WERI-Rb-1 (cell line): ENCODE measurements around the gene ERCC1.
A peak's percentile ranks its signal among the peaks of the same experiment; 100 is the strongest.

Source experiments
- DNase-seq: peaks from one replicate; pipeline ENCODE4 v3.0.0-alpha.2; 2020
- H3K27ac ChIP-seq: fragments of 250-450 bp; sonication (Bioruptor Pico); 2 replicates; pipeline ENCODE4 v1.5.1; 2020; ENCODE audit warnings: mild to moderate bottlenecking, moderate library complexity
- H3K27me3 ChIP-seq: fragments of 250-450 bp; sonication (Bioruptor Pico); 2 replicates; pipeline ENCODE4 v1.5.1; 2021; ENCODE audit warnings: mild to moderate bottlenecking, low read depth, moderate library complexity; ENCODE audit not compliant: insufficient read depth, severe bottlenecking
- H3K36me3 ChIP-seq: fragments of 250-450 bp; sonication (Bioruptor Pico); 2 replicates; pipeline ENCODE4 v1.5.1; 2020; ENCODE audit warnings: mild to moderate bottlenecking, moderate library complexity
- H3K4me3 ChIP-seq: 2 replicates; pipeline ENCODE4 v1.5.1; 2011; ENCODE audit warnings: low read depth, mild to moderate bottlenecking, control low read depth, low read length
- H3K9me3 ChIP-seq: fragments of 250-450 bp; sonication (Bioruptor Pico); 2 replicates; pipeline ENCODE4 v1.5.1; 2021; ENCODE audit warnings: mild to moderate bottlenecking, moderate library complexity; ENCODE audit not compliant: severe bottlenecking
- TF ChIP-seq, protein P1 (sequence below): IDR thresholded peaks from 2 replicates; pipeline ENCODE4 v1.5.1; 2011; ENCODE audit warnings: low read depth, mild to moderate bottlenecking, control low read depth, inconsistent platforms, low read length

ERCC1 gene

DNA sequence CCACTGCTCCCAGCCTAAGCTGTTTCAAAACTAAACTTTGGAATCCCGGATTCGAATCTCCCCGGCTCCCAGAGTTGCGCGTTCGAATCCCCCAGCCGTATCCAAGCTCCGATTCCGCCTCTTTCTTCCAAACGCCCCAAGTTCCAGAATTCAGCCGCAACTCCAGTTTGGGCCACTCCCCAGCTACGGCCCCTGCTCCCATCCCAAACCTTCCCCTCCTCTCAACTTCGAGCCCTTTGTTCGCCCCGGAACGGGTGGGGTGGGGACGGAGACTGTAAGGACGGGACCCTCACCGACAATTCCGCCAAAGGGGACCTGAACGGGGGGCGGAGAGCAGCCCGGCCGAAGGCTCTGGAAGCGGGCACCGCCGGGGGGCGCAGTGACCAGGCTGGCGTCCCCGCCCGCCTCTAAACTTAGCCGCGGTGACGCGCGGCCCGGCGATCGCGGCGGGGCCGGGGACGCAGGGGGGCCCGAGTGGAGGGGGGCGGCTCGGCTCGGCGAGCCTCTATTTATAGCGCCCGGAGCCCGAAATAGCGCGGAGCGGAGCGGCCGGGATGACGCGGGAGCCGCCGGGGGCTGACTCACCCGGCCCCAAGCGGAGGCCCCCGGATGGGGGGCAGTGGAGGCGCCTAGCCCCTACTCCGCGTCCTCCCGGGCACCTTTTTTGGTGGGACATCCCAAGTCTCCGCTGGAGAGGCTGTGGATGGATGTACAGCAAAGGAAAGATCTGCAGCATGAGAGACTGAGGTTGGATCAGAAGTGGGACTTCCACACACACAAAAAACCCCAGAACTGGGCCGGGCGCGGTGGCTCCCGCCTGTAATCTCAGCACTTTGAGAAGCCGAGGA lies 4.9 kb upstream of the ERCC1 start:
- DNase-seq: peak; percentile 38

DNA sequence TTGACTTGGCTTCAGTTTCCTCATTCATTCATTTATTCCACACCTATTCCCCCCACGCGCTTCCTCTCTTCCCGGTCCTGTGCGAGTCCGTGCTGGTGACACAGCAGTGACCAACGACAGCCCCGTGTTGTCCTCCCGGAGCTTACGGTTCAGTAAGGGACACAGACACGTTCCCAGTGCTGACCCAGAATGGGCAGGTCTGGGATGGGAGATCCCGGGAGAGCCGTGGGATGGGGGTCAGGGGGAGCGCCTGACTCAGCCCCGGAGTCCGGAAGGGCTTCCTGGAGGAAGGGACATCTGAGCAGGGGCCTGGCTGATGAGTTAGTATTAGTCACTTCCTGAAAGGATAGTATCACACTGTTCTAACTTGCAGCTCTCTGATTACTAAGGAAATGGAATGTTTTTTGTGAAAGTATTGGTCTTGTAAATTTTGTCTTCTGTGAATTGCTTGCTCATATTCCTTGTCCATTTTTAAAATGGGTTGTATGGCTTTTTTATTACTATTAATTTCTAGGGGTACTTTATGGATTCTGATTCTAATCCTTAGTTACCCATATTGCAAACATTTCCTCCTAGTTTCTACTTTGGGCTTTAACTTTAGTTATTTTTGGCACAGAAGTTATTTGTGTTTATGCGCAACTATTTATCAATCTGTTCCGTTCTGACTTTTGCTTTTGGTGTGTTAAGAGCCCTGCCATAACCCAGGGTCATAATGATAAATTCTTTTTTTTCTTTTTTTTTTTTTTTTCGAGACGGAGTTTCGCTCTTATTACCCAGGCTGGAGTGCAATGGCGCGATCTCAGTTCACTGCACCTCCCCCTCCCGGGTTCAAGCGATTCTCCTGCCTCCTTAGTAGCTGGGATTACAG lies 708 bp upstream of the ERCC1 start:
- TF ChIP-seq, protein P1, sequence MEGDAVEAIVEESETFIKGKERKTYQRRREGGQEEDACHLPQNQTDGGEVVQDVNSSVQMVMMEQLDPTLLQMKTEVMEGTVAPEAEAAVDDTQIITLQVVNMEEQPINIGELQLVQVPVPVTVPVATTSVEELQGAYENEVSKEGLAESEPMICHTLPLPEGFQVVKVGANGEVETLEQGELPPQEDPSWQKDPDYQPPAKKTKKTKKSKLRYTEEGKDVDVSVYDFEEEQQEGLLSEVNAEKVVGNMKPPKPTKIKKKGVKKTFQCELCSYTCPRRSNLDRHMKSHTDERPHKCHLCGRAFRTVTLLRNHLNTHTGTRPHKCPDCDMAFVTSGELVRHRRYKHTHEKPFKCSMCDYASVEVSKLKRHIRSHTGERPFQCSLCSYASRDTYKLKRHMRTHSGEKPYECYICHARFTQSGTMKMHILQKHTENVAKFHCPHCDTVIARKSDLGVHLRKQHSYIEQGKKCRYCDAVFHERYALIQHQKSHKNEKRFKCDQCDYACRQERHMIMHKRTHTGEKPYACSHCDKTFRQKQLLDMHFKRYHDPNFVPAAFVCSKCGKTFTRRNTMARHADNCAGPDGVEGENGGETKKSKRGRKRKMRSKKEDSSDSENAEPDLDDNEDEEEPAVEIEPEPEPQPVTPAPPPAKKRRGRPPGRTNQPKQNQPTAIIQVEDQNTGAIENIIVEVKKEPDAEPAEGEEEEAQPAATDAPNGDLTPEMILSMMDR: no peak
- Histone ChIP-seq H3K36me3 (peaks cover 9% of the 10 kb centered on the region), H3K4me3 (peak overlapping the region; percentile 69), H3K9me3 (no peaks in the 10 kb centered on the region), H3K27me3 (no peaks in the 10 kb centered on the region), H3K27ac (peak overlapping the region; percentile 76)
- DNase-seq: peak; percentile 40

More for the DNA sequence above, 4.9 kb upstream of the ERCC1 start:
- Histone ChIP-seq H3K4me3 (peak overlapping the region; percentile 79), H3K27ac (no peak overlapping the region), H3K9me3 (no peaks in the 10 kb centered on the region), H3K27me3 (no peaks in the 10 kb centered on the region), H3K36me3 (no peaks in the 10 kb centered on the region)
- TF ChIP-seq, protein P1: peak; percentile 50

DNA sequence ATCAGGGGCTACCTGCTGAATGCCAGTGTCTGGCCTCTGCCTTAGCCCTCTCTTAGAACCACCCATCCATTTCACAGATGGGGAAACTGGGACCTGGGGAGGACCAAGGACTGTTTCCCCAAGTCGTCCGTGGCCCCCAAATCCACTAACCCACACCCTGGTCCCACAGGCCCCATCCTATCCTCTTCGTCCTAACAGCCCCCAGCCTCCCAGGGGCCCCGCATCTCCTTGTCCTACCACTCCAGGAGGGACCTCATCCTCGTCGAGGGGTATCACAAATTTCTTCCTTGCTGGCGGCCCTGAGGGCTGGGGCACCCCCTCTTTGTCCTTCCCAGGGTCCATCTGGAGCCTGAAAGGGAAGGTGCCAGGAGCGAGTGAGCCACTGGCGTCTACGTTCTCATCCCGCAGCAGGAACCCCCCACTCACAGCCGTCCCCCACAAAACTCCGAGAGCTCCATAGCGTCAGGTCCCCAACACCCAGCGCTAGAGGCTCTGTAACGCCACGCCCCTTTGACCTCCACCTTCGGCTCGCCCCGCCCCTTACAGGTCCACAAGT lies 606 bp downstream of the ERCC1 start:
- TF ChIP-seq, protein P1: no peak
- H3K36me3 ChIP-seq: peaks cover 19% of the 10 kb centered on the region
- H3K4me3 ChIP-seq: peak overlapping the region; percentile 69
- peak overlapping the region; percentile 76 for H3K27ac ChIP-seq
- no peaks in the 10 kb centered on the region for H3K27me3 ChIP-seq
- no peak for DNase-seq
- H3K9me3 ChIP-seq: no peaks in the 10 kb centered on the region

DNA sequence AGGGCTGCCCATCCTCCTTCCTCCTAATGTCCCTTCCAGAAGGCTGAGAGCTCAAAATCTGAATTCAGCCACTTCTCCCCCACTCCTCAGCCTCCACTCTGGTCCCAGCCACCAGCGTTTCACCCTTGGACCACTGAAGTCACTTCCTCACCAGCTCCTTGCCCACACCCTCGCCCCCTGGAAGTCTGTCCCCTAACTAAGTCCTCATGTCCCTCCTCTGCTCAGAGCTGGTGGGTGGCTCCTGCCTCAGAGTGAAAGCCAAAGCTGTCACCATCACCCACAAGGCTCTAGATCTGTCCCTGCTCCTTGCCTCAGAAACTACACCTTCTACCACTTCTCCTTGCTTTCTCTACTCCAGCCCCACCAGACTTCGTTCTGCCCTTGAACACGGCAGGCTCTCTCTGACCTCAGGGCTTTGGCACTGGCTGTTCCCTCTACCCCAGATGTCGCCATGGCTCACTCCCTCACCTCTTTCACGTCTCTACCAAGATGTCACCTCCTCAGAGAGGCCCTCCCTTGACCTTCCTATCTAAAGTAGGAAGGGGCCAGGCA lies 1.7 kb downstream of the ERCC1 start:
- H3K4me3 ChIP-seq: no peak overlapping the region
- TF ChIP-seq, protein P1: no peak

DNA sequence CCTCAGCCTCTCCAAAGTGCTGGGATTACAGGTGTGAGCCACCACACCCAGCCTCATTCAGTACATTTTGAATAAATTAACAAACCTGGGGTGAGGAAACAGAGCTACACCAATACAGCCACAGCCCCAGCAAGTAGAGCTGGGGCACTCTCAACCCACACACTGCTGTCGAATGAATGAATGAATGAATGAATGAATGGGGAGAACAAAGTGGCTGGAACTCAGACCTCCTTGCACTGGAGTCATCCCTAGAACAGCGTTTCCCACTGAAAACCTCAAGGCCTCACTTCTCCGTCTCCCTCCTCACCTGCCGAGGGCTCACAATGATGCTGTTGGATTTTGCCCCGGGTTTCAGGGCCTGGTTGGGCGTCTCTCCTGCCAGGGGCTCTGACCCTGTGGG lies 2.8 kb downstream of the ERCC1 start:
- no peak overlapping the region for H3K27ac ChIP-seq

More for the DNA sequence above, 1.7 kb downstream of the ERCC1 start:
- no peaks in the 10 kb centered on the region for H3K9me3 ChIP-seq
- DNase-seq: no peak
- peaks cover 25% of the 10 kb centered on the region for H3K36me3 ChIP-seq
- H3K27me3 ChIP-seq: no peaks in the 10 kb centered on the region
- H3K27ac ChIP-seq: no peak overlapping the region

More for the DNA sequence above, 2.8 kb downstream of the ERCC1 start:
- Histone ChIP-seq H3K9me3 (no peaks in the 10 kb centered on the region), H3K36me3 (peaks cover 30% of the 10 kb centered on the region), H3K27me3 (no peaks in the 10 kb centered on the region), H3K4me3 (no peak overlapping the region)
- no peak for DNase-seq
- TF ChIP-seq, protein P1: no peak
